Measurements from ENCODE around the gene HIVEP3. TPM values are rescaled to one million over a fixed set of nuclear protein-coding genes. Genes with fewer than 3 reads are reported as not detected.

Gene HIVEP3
- total RNA-seq, 1 donor from 2014 or later, result 11.6 TPM

GRCh38 chr1:41765152-41765551 lies 153.6 kb downstream of the HIVEP3 start:
- intact Hi-C loops (cut with DNase I), result no loop called here
- H3K4me1 ChIP-seq, result peaks cover 52% of the 10 kb centered on the region
- no peaks in the 10 kb centered on the region for H3K27me3 ChIP-seq (ENCODE audit: low read depth)
- DNase-seq (no peak), ATAC-seq (peak; percentile 41 to 46)
- no peaks in the 10 kb centered on the region for H3K9me3 ChIP-seq
- TF ChIP-seq CTCF (IDR thresholded peaks at IDR 0.05), result no peak
- no peak overlapping the region for H3K4me3 ChIP-seq
- peak overlapping the region; percentile 36 for H3K27ac ChIP-seq
- no peaks in the 10 kb centered on the region for H3K36me3 ChIP-seq

GRCh38 chr1:41764656-41765055 lies 154.1 kb downstream of the HIVEP3 start:
- H3K4me3 ChIP-seq, result no peak overlapping the region
- no peaks in the 10 kb centered on the region for H3K36me3 ChIP-seq
- H3K27ac ChIP-seq, result peak overlapping the region; percentile 36
- peaks cover 52% of the 10 kb centered on the region for H3K4me1 ChIP-seq
- H3K27me3 ChIP-seq (ENCODE audit: low read depth), result no peaks in the 10 kb centered on the region
- no peaks in the 10 kb centered on the region for H3K9me3 ChIP-seq
- intact Hi-C loops (cut with DNase I), result no loop called here
- DNase-seq (no peak), ATAC-seq (no peak)
- no peak for TF ChIP-seq CTCF (IDR thresholded peaks at IDR 0.05)

- Histone ChIP-seq H3K27ac (no peak overlapping the region), H3K9me3 (no peaks in the 10 kb centered on the region), H3K4me3 (no peak overlapping the region), H3K27me3 (ENCODE audit: low read depth) (no peaks in the 10 kb centered on the region), H3K36me3 (no peaks in the 10 kb centered on the region), H3K4me1 (peaks cover 43% of the 10 kb centered on the region)
- no peak for ATAC-seq
- TF ChIP-seq CTCF (IDR thresholded peaks at IDR 0.05), result no peak
- intact Hi-C loops (cut with DNase I), result no loop called here
- DNase-seq, result no peak
Measured at GRCh38 chr1:41762777-41763176, 155.9 kb downstream of the HIVEP3 start.

- Histone ChIP-seq H3K27ac (no peak overlapping the region), H3K9me3 (no peaks in the 10 kb centered on the region), H3K4me1 (peaks cover 37% of the 10 kb centered on the region), H3K4me3 (no peak overlapping the region), H3K36me3 (no peaks in the 10 kb centered on the region), H3K27me3 (ENCODE audit: low read depth) (no peaks in the 10 kb centered on the region)
- DNase-seq (no peak), ATAC-seq (no peak)
- intact Hi-C loops (cut with DNase I), result no loop called here
- TF ChIP-seq CTCF (IDR thresholded peaks at IDR 0.05), result no peak
Measured at GRCh38 chr1:41762251-41762650, 156.5 kb downstream of the HIVEP3 start.

- no peak for TF ChIP-seq CTCF (IDR thresholded peaks at IDR 0.05)
- ATAC-seq (no peak), DNase-seq (no peak)
- H3K27ac ChIP-seq, result no peak overlapping the region
- no peak overlapping the region for H3K4me3 ChIP-seq
- intact Hi-C loops (cut with DNase I), result no loop called here
- no peaks in the 10 kb centered on the region for H3K9me3 ChIP-seq
- H3K4me1 ChIP-seq, result peaks cover 12% of the 10 kb centered on the region
- H3K36me3 ChIP-seq, result no peaks in the 10 kb centered on the region
- H3K27me3 ChIP-seq (ENCODE audit: low read depth), result no peaks in the 10 kb centered on the region
Measured at GRCh38 chr1:41758904-41759548, 159.7 kb downstream of the HIVEP3 start.
